Measurements from ENCODE around the gene AASDHPPT. TPM values are rescaled to one million over a fixed set of nuclear protein-coding genes. Genes with fewer than 3 reads are reported as not detected.

AASDHPPT gene
- total and polyA plus RNA-seq, 2 of the 4 experiments (the other 2 are of a cell fraction), result 22.0 to 56.3 TPM

GRCh38 chr11:106043540-106043939 is 33.9 kb upstream of the AASDHPPT start:
- BruUV-seq (replicated peaks), result no TSS peak
- Histone ChIP-seq H2BK15ac (ENCODE audit: low read depth, low read length) (no peak overlapping the region), H3K79me1 (ENCODE audit: low read depth in 1 of 2, low read length in 2 of 2) (no peaks in the 10 kb centered on the region), H4K91ac (ENCODE audit: insufficient read depth, low read depth, low read length) (no peak overlapping the region), H3K56ac (ENCODE audit: extremely low read depth, insufficient read depth, low read length) (no peak overlapping the region), H3K9ac (ENCODE audit: low read depth, low read length) (no peak overlapping the region), H2AK5ac (ENCODE audit: low read depth, low read length) (no peak overlapping the region), H2BK120ac (ENCODE audit: low read depth, low read length) (no peak overlapping the region), H2BK5ac (ENCODE audit: low read depth, low read length, poor library complexity, severe bottlenecking) (no peak overlapping the region), H4K5ac (ENCODE audit: low read depth, low read length) (no peak overlapping the region), H3K36me3 (ENCODE audit: control insufficient read depth, insufficient read depth, low read length) (no peaks in the 10 kb centered on the region), H4K8ac (ENCODE audit: low read depth in 2 of 2, low read length in 2 of 2) (no peak overlapping the region), H2AK9ac (replicated peaks; ENCODE audit: low read depth, low read length, poor library complexity) (no peak overlapping the region), H3K9me1 (ENCODE audit: insufficient read depth, low read length) (peaks cover 3% of the 10 kb centered on the region; the same call in 1 of the 2 replicates), H3K4me3 (ENCODE audit: insufficient read depth, low read depth, low read length) (no peak overlapping the region), H4K20me1 (ENCODE audit: insufficient read depth, low read length) (no peaks in the 10 kb centered on the region), H2AFZ (replicated peaks; ENCODE audit: low read length, poor library complexity) (no peak overlapping the region), H3K18ac (ENCODE audit: low read depth, low read length) (no peak overlapping the region), H3K4me1 (ENCODE audit: control insufficient read depth, insufficient read depth, low read length) (no peaks in the 10 kb centered on the region), H3K23ac (ENCODE audit: low read depth, low read length) (no peak overlapping the region), H3K9me3 (ENCODE audit: control insufficient read depth, insufficient read depth, low read length) (no peaks in the 10 kb centered on the region), H3K4me2 (ENCODE audit: low read depth, low read length) (no peak overlapping the region), H3K14ac (replicated peaks; ENCODE audit: low read depth, low read length) (no peak overlapping the region), H3K4ac (ENCODE audit: low read depth, low read length) (no peak overlapping the region), H2BK20ac (ENCODE audit: low read depth, low read length) (no peak overlapping the region), H3K27me3 (ENCODE audit: control insufficient read depth, insufficient read depth, low read length) (no peaks in the 10 kb centered on the region), H3K27ac (ENCODE audit: insufficient read depth, low read length) (no peak overlapping the region)
- POLR2A ChIA-PET (ENCODE audit: unreplicated experiment), result no interaction called here
- CTCF ChIA-PET, result no interaction called here
- in situ Hi-C loops (cut with MboI; ENCODE audit: low sequenced_read_pairs), result no loop called here
- intact Hi-C loops (cut with micrococcal nuclease), result no loop called here
- no peak for DNase-seq
- no peak for ATAC-seq (ENCODE audit: low read depth)
- dilution Hi-C loops (cut with HindIII; ENCODE audit: low sequenced_read_pairs, unreplicated experiment), result no loop called here
- TF ChIP-seq MAZ (IDR thresholded peaks at IDR 0.05; ENCODE audit: borderline replicate concordance, low read depth, low read length) (no peak), SMC3 (IDR thresholded peaks at IDR 0.05; ENCODE audit: low read depth, low read length) (no peak)
